Measurements from ENCODE around the gene ABCA3.

GRCh38 chr16:2372684-2373083, 32.2 kb upstream of the ABCA3 start:
- TF ChIP-seq, protein P1, sequence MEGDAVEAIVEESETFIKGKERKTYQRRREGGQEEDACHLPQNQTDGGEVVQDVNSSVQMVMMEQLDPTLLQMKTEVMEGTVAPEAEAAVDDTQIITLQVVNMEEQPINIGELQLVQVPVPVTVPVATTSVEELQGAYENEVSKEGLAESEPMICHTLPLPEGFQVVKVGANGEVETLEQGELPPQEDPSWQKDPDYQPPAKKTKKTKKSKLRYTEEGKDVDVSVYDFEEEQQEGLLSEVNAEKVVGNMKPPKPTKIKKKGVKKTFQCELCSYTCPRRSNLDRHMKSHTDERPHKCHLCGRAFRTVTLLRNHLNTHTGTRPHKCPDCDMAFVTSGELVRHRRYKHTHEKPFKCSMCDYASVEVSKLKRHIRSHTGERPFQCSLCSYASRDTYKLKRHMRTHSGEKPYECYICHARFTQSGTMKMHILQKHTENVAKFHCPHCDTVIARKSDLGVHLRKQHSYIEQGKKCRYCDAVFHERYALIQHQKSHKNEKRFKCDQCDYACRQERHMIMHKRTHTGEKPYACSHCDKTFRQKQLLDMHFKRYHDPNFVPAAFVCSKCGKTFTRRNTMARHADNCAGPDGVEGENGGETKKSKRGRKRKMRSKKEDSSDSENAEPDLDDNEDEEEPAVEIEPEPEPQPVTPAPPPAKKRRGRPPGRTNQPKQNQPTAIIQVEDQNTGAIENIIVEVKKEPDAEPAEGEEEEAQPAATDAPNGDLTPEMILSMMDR (IDR thresholded peaks at IDR 0.05): no peak
- no peak for TF ChIP-seq POLR2AphosphoS5 (IDR thresholded peaks at IDR 0.05)

All from sigmoid colon (tissue), 4 donors.